ENCODE data around the gene HRH1. TPM values are rescaled to one million over a fixed set of nuclear protein-coding genes. Genes with fewer than 3 reads are reported as not detected.

The HRH1 gene
- total RNA-seq, 1 donor from 2014 or later = 28.6 TPM

DNA sequence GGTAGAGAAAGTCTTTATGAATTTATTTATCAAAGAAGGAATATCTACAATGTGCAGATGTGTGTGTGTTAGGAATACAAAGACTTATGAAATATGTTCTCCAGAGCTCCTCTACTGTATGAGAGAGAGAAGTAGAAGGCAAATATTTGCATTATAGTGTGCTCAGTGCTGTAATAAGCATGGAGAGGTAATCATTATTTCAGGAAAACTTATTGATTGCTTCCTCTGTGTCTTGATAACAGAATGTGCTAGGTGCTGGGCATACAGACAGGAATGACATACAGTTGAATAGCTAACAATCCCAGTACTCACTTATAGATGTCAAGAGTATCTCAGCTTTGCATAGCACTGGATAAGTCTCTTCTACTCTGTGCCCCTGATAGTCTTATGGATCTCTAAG is 148.2 kb downstream of the HRH1 start:
- H3K36me3 Mint-ChIP-seq (ENCODE audit: unreplicated experiment) = peaks cover 57% of the 10 kb centered on the region
- no peaks in the 10 kb centered on the region for H3K27me3 Mint-ChIP-seq (ENCODE audit: unreplicated experiment)
- peaks cover 6% of the 10 kb centered on the region for H3K4me1 Mint-ChIP-seq (ENCODE audit: unreplicated experiment)
- TF ChIP-seq, protein P1, sequence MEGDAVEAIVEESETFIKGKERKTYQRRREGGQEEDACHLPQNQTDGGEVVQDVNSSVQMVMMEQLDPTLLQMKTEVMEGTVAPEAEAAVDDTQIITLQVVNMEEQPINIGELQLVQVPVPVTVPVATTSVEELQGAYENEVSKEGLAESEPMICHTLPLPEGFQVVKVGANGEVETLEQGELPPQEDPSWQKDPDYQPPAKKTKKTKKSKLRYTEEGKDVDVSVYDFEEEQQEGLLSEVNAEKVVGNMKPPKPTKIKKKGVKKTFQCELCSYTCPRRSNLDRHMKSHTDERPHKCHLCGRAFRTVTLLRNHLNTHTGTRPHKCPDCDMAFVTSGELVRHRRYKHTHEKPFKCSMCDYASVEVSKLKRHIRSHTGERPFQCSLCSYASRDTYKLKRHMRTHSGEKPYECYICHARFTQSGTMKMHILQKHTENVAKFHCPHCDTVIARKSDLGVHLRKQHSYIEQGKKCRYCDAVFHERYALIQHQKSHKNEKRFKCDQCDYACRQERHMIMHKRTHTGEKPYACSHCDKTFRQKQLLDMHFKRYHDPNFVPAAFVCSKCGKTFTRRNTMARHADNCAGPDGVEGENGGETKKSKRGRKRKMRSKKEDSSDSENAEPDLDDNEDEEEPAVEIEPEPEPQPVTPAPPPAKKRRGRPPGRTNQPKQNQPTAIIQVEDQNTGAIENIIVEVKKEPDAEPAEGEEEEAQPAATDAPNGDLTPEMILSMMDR (IDR thresholded peaks at IDR 0.05) = no peak
- no peaks in the 10 kb centered on the region for H3K9me3 Mint-ChIP-seq (ENCODE audit: unreplicated experiment)
- no peak for DNase-seq (ENCODE audit: extremely low spot score, unreplicated experiment)
- no peak overlapping the region for H3K27ac Mint-ChIP-seq (ENCODE audit: unreplicated experiment)
- H3K4me3 Mint-ChIP-seq (ENCODE audit: unreplicated experiment) = no peak overlapping the region

DNA sequence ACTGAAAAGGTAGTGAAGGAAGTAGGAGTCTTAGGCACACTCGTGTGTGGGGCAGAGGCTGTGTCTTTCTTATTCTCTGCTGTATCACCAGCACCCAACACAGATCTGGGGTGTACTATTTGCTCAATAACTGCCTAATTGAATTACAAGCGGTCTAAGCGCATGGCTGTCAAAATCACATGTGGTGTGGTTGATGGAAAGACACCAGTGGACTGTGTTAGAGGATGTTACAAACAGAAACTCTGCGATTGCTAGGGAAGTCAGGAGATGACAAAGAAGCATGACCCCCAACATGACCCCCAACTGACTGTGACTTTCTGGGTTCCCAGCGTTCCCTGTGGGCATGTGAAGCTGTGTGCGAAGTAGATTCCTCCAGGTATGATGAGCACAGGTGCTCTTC is 149.9 kb downstream of the HRH1 start:
- DNase-seq (ENCODE audit: extremely low spot score, unreplicated experiment) = no peak
- Mint-ChIP-seq H3K36me3 (ENCODE audit: unreplicated experiment) (peaks cover 57% of the 10 kb centered on the region), H3K27me3 (ENCODE audit: unreplicated experiment) (no peaks in the 10 kb centered on the region), H3K27ac (ENCODE audit: unreplicated experiment) (no peak overlapping the region), H3K9me3 (ENCODE audit: unreplicated experiment) (no peaks in the 10 kb centered on the region), H3K4me3 (ENCODE audit: unreplicated experiment) (no peak overlapping the region), H3K4me1 (ENCODE audit: unreplicated experiment) (peaks cover 6% of the 10 kb centered on the region)
- TF ChIP-seq, protein P1 (IDR thresholded peaks at IDR 0.05) = no peak

DNA sequence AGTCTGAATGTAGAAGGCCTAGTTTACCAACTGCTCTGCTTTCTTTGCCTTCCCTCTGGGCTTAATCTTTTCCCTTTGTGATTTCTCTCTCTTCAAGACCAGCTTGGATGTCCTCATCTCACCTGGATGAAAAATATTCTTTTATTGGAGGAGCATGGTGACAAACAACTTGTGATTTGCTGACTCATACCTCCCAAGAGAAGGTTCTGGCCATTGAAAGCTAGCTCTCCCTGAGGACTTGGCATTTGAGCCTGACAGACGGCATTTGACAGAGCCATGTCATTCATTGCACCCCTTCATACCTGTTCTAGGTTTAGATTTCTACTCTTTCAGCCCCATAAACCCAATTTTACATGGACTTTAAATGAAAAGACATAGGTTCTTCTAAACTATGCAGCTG is 151.2 kb downstream of the HRH1 start:
- peaks cover 6% of the 10 kb centered on the region for H3K4me1 Mint-ChIP-seq (ENCODE audit: unreplicated experiment)
- H3K9me3 Mint-ChIP-seq (ENCODE audit: unreplicated experiment) = no peaks in the 10 kb centered on the region
- no peak for DNase-seq (ENCODE audit: extremely low spot score, unreplicated experiment)
- peaks cover 54% of the 10 kb centered on the region for H3K36me3 Mint-ChIP-seq (ENCODE audit: unreplicated experiment)
- H3K27me3 Mint-ChIP-seq (ENCODE audit: unreplicated experiment) = no peaks in the 10 kb centered on the region
- TF ChIP-seq, protein P1 (IDR thresholded peaks at IDR 0.05) = no peak
- H3K4me3 Mint-ChIP-seq (ENCODE audit: unreplicated experiment) = no peak overlapping the region
- H3K27ac Mint-ChIP-seq (ENCODE audit: unreplicated experiment) = no peak overlapping the region

DNA sequence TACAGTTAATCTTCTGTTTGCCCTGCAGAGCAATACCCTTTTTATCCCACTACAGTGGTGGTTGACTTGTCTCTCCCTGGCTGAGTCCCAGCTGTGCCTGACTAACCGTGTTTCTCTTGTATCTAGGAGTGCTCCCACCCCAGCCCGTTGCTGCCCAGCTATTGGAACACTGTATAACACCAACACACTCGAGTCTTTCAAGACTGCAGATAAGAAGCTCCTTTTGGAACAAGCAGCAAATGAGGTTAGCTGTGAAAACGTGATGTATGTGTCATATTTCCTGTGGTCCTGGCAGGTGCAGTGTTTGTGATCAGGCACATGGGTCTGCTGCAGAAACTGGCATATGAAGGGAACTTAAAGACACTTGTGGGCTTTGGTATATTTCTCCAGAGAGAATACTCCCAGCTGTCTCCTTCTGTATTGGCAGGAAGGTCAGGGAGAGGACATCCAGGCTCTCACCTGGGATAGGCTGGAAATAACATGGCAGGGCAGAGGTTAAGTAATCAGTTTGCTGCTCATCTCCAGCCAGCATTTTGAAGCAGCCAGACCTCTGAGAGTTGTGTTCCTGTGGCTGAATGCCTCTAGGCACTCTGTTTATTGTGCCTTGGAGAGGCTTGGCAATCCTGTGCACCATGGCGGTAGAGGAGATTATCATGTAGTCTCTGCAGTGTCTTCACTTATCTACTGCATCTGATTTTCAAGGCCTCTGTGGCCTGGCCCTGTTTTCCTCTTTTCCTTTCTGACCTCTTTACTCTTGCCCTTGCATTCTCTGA is 152.7 kb downstream of the HRH1 start:
- Mint-ChIP-seq H3K27me3 (ENCODE audit: unreplicated experiment) (no peaks in the 10 kb centered on the region), H3K36me3 (ENCODE audit: unreplicated experiment) (peaks cover 50% of the 10 kb centered on the region), H3K27ac (ENCODE audit: unreplicated experiment) (no peak overlapping the region), H3K4me3 (ENCODE audit: unreplicated experiment) (no peak overlapping the region), H3K9me3 (ENCODE audit: unreplicated experiment) (no peaks in the 10 kb centered on the region), H3K4me1 (ENCODE audit: unreplicated experiment) (peaks cover 6% of the 10 kb centered on the region)
- TF ChIP-seq, protein P1 (IDR thresholded peaks at IDR 0.05) = no peak
- no peak for DNase-seq (ENCODE audit: extremely low spot score, unreplicated experiment)

DNA sequence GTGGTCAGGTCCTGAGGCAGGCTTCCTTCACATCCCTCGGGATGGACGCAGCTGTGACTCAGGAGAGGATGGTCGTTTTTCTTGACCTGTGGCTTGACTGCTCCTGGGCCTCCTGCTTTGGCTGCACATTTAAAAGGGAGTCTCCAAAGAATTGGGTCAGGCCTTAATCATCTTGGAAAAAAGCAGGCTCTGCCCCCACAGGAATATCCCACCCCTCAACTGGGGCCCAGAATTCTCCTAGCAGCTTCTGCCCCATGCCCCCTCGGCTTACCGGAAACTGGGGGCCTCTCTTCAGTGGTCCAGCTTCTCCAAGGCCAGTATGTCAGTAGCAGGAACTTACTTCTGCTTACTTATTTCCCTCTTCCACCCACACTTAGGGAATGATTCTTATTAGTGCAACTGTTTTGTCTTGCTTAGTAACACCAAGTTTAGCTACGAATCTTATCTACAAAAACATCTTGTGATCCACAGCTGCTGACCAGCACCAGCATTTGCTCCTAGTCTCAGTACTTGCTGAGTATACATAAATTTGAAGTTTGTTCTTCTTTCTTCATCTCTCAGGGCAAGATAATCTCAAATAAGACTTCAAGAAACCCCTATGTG is 153.6 kb downstream of the HRH1 start:
- TF ChIP-seq, protein P1 (IDR thresholded peaks at IDR 0.05) = no peak
- DNase-seq (ENCODE audit: extremely low spot score, unreplicated experiment) = no peak
- Mint-ChIP-seq H3K9me3 (ENCODE audit: unreplicated experiment) (no peaks in the 10 kb centered on the region), H3K27ac (ENCODE audit: unreplicated experiment) (no peak overlapping the region), H3K4me3 (ENCODE audit: unreplicated experiment) (no peak overlapping the region), H3K4me1 (ENCODE audit: unreplicated experiment) (peaks cover 6% of the 10 kb centered on the region), H3K36me3 (ENCODE audit: unreplicated experiment) (peaks cover 44% of the 10 kb centered on the region), H3K27me3 (ENCODE audit: unreplicated experiment) (no peaks in the 10 kb centered on the region)

All from osteocyte (in vitro differentiated cells).